Measurements from ENCODE around the gene KRR1. TPM values are rescaled to one million over a fixed set of nuclear protein-coding genes. Genes with fewer than 3 reads are reported as not detected.

KRR1 gene
- polyA plus RNA-seq, 3 donors: 8.0 to 14.4 (median 9.0) TPM

GRCh38 chr12:75503459-75503858, 8.0 kb downstream of the KRR1 start:
- no peak for TF ChIP-seq CTCF (IDR thresholded peaks at IDR 0.05)
- no peak overlapping the region for H2AFZ ChIP-seq (ENCODE audit: insufficient read depth, low read depth, low read length, poor library complexity, severe bottlenecking)
- Mint-ChIP-seq H3K27me3 (ENCODE audit: low read depth in 3 of 3) (no peaks in the 10 kb centered on the region), H3K4me1 (no peaks in the 10 kb centered on the region), H3K36me3 (peaks cover 36 to 41% of the 10 kb centered on the region in 2 donors), H3K4me3 (no peak overlapping the region), H3K9me3 (no peaks in the 10 kb centered on the region), H3K27ac (no peak overlapping the region)
- H3K4me2 ChIP-seq (replicated peaks; ENCODE audit: extremely low read depth, low read length, poor library complexity, severe bottlenecking): no peak overlapping the region
- no peak overlapping the region for H3K4me3 ChIP-seq (replicated peaks in 1 of 3; ENCODE audit: low read depth in 2 of 3, low read length in 3 of 3)
- intact Hi-C loops (cut with micrococcal nuclease): no loop called here
- H3K27me3 ChIP-seq (ENCODE audit: control insufficient read depth in 2 of 2, insufficient read depth in 2 of 2, low read length in 2 of 2): no peaks in the 10 kb centered on the region
- H4K20me1 ChIP-seq (ENCODE audit: insufficient read depth, low read length): peaks cover 85% of the 10 kb centered on the region
- peaks cover 50% of the 10 kb centered on the region for H3K79me2 ChIP-seq (ENCODE audit: insufficient read depth, low read length)
- H3K4me1 ChIP-seq (ENCODE audit: control insufficient read depth in 1 of 2, insufficient read depth in 2 of 2, low read length in 2 of 2): no peaks in the 10 kb centered on the region
- WGBS (ENCODE audit: insufficient coverage): 100% methylated on average over 1 of the region's 3 CpGs
- H3K36me3 ChIP-seq (replicated peaks in 1 of 2; ENCODE audit: control insufficient read depth in 1 of 2, insufficient read depth in 2 of 2, low read length in 2 of 2): peaks cover 74 to 81% of the 10 kb centered on the region in 2 donors
- H3K27ac ChIP-seq (ENCODE audit: low read depth in 1 of 2, low read length in 2 of 2): no peak overlapping the region
- DNase-seq: no peak
- no peak overlapping the region for H3K9ac ChIP-seq (ENCODE audit: insufficient read depth, low read length, poor library complexity, severe bottlenecking)
- H3K9me3 ChIP-seq (replicated peaks in 1 of 2; ENCODE audit: control insufficient read depth in 1 of 2, insufficient read depth in 1 of 2, low read length in 2 of 2): no peaks in the 10 kb centered on the region

- H3K27ac Mint-ChIP-seq: no peak overlapping the region
- H3K4me1 Mint-ChIP-seq: peaks cover 41% of the 10 kb centered on the region
- no peak for TF ChIP-seq CTCF (IDR thresholded peaks at IDR 0.05)
- H3K79me2 ChIP-seq (ENCODE audit: insufficient read depth, low read length): peaks cover 100% of the 10 kb centered on the region
- DNase-seq: no peak
- H3K4me2 ChIP-seq (replicated peaks; ENCODE audit: extremely low read depth, low read length, poor library complexity, severe bottlenecking): no peak overlapping the region
- no peaks in the 10 kb centered on the region for H3K27me3 Mint-ChIP-seq (ENCODE audit: low read depth in 3 of 3)
- no peak overlapping the region for H3K4me3 ChIP-seq (replicated peaks in 1 of 3; ENCODE audit: low read depth in 2 of 3, low read length in 3 of 3)
- no peak overlapping the region for H3K27ac ChIP-seq (ENCODE audit: low read depth in 1 of 2, low read length in 2 of 2)
- H2AFZ ChIP-seq (ENCODE audit: insufficient read depth, low read depth, low read length, poor library complexity, severe bottlenecking): no peak overlapping the region
- H3K4me1 ChIP-seq (ENCODE audit: control insufficient read depth in 1 of 2, insufficient read depth in 2 of 2, low read length in 2 of 2): peaks cover 7 to 42% of the 10 kb centered on the region in 2 donors
- 80% methylated on average over 1 of the region's 2 CpGs for WGBS (ENCODE audit: insufficient coverage)
- no peak overlapping the region for H3K9ac ChIP-seq (ENCODE audit: insufficient read depth, low read length, poor library complexity, severe bottlenecking)
- no peaks in the 10 kb centered on the region for H3K27me3 ChIP-seq (ENCODE audit: control insufficient read depth in 2 of 2, insufficient read depth in 2 of 2, low read length in 2 of 2)
- H3K4me3 Mint-ChIP-seq: no peak overlapping the region
- no peaks in the 10 kb centered on the region for H3K9me3 Mint-ChIP-seq
- H4K20me1 ChIP-seq (ENCODE audit: insufficient read depth, low read length): peaks cover 100% of the 10 kb centered on the region
- H3K36me3 ChIP-seq (replicated peaks in 1 of 2; ENCODE audit: control insufficient read depth in 1 of 2, insufficient read depth in 2 of 2, low read length in 2 of 2): peaks cover 93 to 100% of the 10 kb centered on the region in 2 donors
- intact Hi-C loops (cut with micrococcal nuclease): no loop called here
- no peaks in the 10 kb centered on the region for H3K9me3 ChIP-seq (replicated peaks in 1 of 2; ENCODE audit: control insufficient read depth in 1 of 2, insufficient read depth in 1 of 2, low read length in 2 of 2)
- H3K36me3 Mint-ChIP-seq: peaks cover 77 to 92% of the 10 kb centered on the region in 2 donors
Observed at GRCh38 chr12:75491169-75491568, 20.2 kb downstream of the KRR1 start.

All from CD14-positive monocyte (primary cell).